Activated gamma-delta T cell treated with Interleukin-2 at 50 U/mL for 16 hours (primary cell): ENCODE results near the gene MED7.

ENCODE experiments used
- DNase-seq: peaks from one replicate; pipeline ENCODE4 v3.0.0-alpha.2; 2020

MED7 gene

GRCh38 chr5:157162919-157163510, 20.4 kb upstream of the MED7 start:
- no peak for DNase-seq

- DNase-seq = no peak
Observed at GRCh38 chr5:157161996-157162395, 19.3 kb upstream of the MED7 start.

GRCh38 chr5:157160001-157160400, 17.3 kb upstream of the MED7 start:
- no peak for DNase-seq

GRCh38 chr5:157159209-157159751, 16.6 kb upstream of the MED7 start:
- no peak for DNase-seq

GRCh38 chr5:157157293-157157891, 14.7 kb upstream of the MED7 start:
- no peak for DNase-seq

GRCh38 chr5:157155297-157155696, 12.6 kb upstream of the MED7 start:
- DNase-seq = no peak

GRCh38 chr5:157150995-157151394, 8.3 kb upstream of the MED7 start:
- DNase-seq = no peak

GRCh38 chr5:157148734-157149615, 6.3 kb upstream of the MED7 start:
- DNase-seq = peak; percentile 83

GRCh38 chr5:157143127-157143971, 684 bp upstream of the MED7 start:
- peak; percentile 49 for DNase-seq

- DNase-seq = no peak
Observed at GRCh38 chr5:157137691-157138090, 5.0 kb downstream of the MED7 start.

- no peak for DNase-seq
Observed at GRCh38 chr5:157132281-157132612, 10.4 kb downstream of the MED7 start.

- no peak for DNase-seq
Observed at GRCh38 chr5:157130925-157131324, 11.7 kb downstream of the MED7 start.

- DNase-seq = no peak
Observed at GRCh38 chr5:157121709-157122108, 21.0 kb downstream of the MED7 start.

GRCh38 chr5:157120102-157120501, 22.6 kb downstream of the MED7 start:
- DNase-seq = no peak

GRCh38 chr5:157116483-157116954, 26.1 kb downstream of the MED7 start:
- DNase-seq = no peak

- DNase-seq = no peak
Observed at GRCh38 chr5:157115502-157115901, 27.2 kb downstream of the MED7 start.

GRCh38 chr5:157115012-157115411, 27.7 kb downstream of the MED7 start:
- no peak for DNase-seq

GRCh38 chr5:157113002-157113401, 29.7 kb downstream of the MED7 start:
- no peak for DNase-seq

- peak; percentile 6 for DNase-seq
Observed at GRCh38 chr5:157109744-157110143, 32.9 kb downstream of the MED7 start.

GRCh38 chr5:157108976-157109375, 33.7 kb downstream of the MED7 start, which contains the start of gene HAVCR2:
TSS of gene HAVCR2 (minus strand) at chr5:157109044. CDS start at chr5:157108983, 61 bp downstream.
- DNase-seq = peak; percentile 39

GRCh38 chr5:157107508-157107907, 35.2 kb downstream of the MED7 start:
- DNase-seq = no peak

- DNase-seq = no peak
Observed at GRCh38 chr5:157106630-157107461, 35.8 kb downstream of the MED7 start.
